AG20443 (cell line): ENCODE data around the gene ARHGAP6.
"Not testable (repeated sequence)": the region's sequence is repeated elsewhere in the genome, so short reads cannot be mapped to it uniquely, and the experiment has no call there.

Experiments used
- DNase-seq: peaks from one replicate; pipeline ENCODE4 v3.0.0; 2012; ENCODE audit warnings: low spot score, mixed read lengths

Gene ARHGAP6

GRCh38 chrX:11293113-11293512 is 372.6 kb downstream of the ARHGAP6 start, which contains the start of gene AMELX:
Gene AMELX (plus strand): TSS chrX:11293413. CDS start chrX:11294789, 1,376 bp downstream.
- no peak for DNase-seq

- DNase-seq: no peak
These were observed 375.2 kb downstream of the ARHGAP6 start for GRCh38 chrX:11290416-11291102.

DNA sequence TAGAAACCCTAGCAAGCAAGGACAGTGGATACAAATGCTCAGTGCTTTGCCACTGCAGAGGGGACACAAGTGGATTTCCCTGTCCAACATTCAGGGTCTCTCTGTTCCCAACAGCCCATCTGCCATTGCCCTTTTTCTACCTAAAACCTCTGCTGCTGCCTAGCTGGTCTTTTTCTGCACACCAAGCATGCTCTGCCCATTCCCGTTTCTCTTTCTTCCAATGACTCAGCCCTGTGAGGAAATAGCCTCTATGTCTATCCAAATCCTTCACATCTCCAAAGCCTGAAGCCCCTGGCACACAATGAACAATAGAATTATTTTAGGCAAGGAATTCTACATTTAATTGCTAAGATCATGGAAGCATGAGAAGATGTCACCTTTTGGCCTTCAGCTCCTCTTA is 378.2 kb downstream of the ARHGAP6 start:
- DNase-seq: peak; percentile 16

GRCh38 chrX:11285651-11286050 is 380.1 kb downstream of the ARHGAP6 start:
- DNase-seq: no peak

DNA sequence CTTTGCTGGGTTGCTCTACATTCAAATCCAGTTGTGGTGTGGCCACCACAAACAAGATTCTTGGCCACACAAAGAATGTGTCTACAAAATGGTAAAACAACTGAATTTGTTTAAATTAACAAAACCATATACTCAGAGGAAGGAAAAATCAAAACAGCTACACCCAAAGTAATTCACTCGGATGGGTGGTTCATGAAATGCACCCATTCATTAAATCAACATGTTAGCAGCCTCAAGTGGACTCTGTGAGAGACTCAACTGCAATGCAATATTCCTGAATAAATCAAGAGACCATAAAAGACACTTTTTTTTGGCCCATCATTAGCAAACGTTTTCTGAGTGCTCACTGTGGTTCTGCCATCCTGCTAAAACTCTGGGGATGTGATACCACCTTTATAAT is 383.7 kb downstream of the ARHGAP6 start:
- no peak for DNase-seq

- no peak for DNase-seq
These were observed 392.2 kb downstream of the ARHGAP6 start for GRCh38 chrX:11273544-11273943.

DNA sequence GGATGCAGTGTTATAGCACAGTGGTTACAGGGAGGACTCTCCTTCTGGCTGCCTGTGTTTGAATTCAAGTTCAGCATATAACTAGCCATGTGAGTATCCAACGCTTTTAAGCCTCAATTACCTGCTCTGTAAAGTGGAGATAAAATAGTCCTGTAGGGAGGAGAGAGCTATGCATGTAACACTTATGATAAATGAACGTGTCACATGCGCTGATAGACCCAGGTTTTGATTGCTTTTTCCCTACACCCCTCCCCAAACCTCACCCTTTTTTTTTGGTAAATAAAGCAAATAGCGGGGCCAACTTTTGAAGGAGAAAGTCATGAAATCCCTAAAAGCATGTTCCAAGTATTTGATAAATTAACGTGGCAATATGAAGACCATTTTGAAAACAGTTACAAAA is 392.9 kb downstream of the ARHGAP6 start:
- DNase-seq: no peak

DNA sequence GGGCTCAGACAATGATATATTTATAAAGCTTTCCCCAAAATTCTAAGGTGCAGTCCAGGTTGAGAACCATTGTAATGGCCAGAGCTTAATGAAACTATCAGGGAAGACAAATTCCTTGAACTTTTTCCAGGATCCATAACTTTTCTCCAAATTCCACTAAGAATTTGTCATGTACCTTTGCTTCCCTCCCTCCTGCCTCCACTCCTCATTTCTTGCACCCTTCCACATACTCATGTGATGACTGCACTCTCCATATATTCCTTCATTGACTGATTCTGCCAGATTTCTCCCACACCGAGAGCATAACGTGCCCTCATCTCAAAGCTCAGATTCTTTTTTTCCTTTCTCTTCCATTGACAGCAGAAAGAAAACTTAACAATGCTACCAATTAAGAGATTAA is 393.4 kb downstream of the ARHGAP6 start:
- no peak for DNase-seq

GRCh38 chrX:11269996-11270395 is 395.7 kb downstream of the ARHGAP6 start:
- no peak for DNase-seq

DNA sequence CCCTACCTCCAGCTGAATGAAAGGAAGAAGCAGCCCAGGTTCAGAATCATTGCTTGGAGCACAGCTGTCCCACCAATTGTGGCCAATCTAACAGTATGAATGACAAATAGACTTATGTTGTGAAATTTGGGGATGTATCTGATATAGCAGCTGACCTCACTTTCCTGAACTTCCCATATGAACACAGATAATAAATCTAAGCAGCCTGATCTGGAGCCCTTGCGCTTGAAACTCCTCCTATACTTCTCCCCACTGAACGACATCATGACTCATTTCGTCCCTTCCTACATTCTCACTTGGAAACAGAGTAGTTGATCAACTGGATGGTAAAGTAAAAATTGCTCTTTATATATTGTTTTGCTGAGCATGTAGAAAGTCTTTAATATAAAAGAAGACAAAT is 396.7 kb downstream of the ARHGAP6 start:
- DNase-seq: no peak

DNA sequence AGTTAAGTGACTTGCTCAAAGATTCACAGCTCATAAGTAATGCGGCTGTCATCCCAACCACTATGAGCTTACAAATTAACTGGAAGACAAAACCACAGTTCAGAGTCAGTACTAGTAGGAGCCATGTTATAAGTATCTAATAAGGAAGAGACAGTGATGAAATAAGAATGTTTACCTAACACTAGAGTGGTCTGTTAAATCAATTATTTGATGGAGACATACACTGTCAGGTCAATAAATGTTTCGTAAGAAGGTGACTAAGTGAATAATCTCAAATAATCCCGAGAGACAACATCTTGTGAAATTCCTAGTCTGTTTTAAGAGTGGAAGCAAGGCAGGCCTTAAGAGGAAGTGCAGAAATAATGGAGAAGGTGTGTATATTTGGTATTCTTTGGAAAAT is 398.3 kb downstream of the ARHGAP6 start:
- no peak for DNase-seq

DNA sequence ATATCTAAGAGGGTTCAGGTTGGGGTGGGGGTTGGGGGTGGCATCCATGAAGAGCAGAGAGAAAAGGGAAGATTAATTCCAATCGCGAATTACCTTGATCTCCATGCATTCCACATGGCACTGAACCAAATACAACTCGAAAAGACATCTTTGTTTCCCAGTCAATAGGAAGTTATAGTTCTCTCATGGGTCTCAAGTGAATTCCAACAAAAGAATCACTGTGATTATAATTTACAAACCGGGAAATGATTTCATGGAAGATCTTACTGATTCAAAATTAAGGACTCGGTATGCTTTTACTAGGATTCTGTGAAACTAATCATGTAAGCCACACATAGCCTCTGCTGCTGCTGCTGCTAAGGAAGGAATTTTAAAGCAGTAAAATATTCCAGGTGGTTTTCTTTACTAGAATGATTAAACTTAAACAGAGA is 399.1 kb downstream of the ARHGAP6 start:
- no peak for DNase-seq

- DNase-seq: no peak
These were observed 400.4 kb downstream of the ARHGAP6 start for GRCh38 chrX:11265352-11265751.

DNA sequence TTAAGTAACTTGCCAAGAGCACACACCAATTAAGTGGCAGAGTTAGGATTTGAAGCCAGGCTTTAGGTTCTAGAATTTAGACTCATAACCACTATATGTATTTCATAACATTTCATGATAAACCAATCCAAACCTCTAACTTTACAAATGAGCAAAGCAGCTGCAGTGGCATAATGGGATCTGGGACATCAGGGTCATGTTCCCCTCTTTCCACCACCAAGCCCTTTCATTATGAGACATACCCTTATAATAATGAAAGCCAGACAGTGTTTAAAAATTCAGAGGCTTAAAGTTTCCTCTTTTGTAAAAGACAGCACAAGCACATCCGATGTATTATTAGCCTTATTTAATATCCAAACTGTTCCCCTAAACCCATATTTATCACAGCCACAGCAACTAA is 400.8 kb downstream of the ARHGAP6 start:
- DNase-seq: no peak

DNA sequence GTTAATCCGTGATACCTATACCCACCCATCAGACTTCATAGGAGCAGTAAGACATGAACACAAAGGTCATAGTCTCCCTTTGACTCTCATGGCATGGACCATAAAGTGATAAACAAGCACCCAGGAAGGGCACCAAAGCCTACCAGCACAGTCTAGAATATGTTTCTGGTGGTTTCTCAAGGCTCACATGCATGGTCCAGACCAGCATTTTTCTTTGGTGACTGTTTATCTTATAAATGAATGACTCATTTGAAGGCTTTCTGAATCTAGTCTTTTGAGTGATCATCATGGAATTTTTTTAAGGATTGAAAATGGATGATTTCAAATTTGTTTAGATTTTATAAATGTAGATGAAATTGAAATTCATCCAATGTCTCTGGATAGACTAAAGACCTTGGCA is 404.5 kb downstream of the ARHGAP6 start:
- peak; percentile 38 for DNase-seq

- DNase-seq: no peak
These were observed 406.3 kb downstream of the ARHGAP6 start for GRCh38 chrX:11259437-11259836.

DNA sequence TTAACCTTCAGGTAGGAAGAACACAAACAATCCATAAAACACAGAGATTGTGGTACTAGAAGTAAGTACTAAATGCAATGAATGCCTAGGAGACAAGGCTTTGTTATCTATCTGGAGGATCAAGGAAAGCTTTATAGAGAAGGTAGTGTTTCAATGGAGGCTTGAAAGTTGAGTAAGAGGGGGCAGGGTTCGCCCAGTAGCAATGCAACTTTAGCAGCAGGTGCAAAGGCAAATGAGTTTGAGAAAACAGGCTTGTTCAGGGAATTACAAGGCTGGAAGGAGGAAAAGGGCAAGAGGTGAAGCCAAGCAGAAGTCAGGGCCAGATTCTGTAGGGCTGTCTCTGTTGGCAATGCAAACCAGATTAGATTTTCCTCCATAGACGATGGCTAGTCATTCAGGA is 408.0 kb downstream of the ARHGAP6 start:
- DNase-seq: no peak

DNA sequence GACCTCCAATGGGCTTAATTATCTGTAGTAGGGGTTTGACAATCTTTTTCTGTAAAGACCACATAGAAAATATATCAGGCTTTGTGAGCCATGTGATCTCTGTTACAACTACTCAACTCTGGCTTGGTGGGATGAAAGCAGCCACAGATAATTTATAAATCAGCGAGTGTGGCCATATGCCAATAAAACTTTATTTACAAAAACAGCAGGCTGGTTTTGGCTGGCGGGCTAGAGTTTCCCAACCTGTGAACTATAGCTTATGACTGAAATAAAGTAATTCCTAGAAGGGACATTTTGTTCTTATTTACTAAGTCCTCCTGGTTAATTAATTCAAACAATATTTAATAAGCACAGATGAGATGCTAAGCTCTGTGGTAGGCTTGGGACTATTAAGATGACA is 408.4 kb downstream of the ARHGAP6 start:
- no peak for DNase-seq

DNA sequence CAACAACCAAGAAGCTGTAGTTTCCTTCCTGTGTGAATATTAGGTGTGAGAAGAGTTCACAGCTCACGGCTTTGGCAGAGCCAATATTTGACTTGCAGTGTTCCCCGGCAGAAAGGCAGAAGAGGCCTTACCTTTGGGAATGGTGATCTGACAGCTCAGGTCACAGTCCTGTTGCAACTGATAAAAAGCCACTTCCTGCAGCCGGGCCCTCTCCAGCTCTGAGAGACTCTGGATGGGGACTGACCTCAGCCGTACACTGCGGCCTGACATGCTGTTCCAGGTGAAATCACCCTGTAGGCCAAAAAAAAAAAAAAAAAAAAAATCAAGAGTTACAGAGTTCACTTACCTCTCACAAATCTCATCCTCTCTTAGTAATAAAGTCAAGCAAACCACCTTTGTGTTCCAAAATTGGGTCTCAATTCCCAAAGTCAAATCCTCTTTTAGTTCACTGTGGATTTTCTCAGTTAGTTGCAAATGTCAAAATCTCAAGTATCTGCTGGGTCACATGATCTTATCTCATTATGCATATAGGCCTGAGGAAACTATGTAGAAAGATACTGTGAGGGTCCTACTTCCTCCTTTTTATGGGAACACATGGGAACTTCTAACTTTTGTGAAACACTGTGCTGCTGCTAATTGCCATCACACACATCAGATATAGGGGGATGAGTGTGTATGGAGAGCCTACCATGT is 411.2 kb downstream of the ARHGAP6 start:
- no peak for DNase-seq

GRCh38 chrX:11244636-11245035 is 421.1 kb downstream of the ARHGAP6 start:
- no peak for DNase-seq

GRCh38 chrX:11242704-11243103 is 423.0 kb downstream of the ARHGAP6 start:
- DNase-seq: no peak

DNA sequence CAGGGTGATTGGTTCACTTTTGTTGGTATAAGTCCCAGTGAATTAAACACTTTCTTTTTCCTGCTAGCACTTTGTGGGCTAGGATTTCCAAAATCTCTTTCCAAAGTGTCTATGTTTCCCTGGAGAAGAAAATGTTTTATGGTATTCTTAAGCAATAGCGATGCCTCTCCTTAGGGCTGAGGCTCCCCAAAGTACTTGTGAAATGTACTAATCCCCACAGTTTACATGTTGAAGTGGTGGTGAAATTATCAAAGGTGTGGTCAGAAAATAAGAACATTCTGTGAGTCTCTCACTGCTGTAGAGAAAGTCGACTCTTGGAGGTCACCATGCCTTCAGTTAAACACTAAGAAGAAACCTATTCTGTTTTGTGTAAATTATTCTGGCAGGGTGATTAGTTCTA is 424.0 kb downstream of the ARHGAP6 start:
- DNase-seq: no peak

GRCh38 chrX:11239230-11239629 is 426.5 kb downstream of the ARHGAP6 start:
- DNase-seq: peak; percentile 26

DNA sequence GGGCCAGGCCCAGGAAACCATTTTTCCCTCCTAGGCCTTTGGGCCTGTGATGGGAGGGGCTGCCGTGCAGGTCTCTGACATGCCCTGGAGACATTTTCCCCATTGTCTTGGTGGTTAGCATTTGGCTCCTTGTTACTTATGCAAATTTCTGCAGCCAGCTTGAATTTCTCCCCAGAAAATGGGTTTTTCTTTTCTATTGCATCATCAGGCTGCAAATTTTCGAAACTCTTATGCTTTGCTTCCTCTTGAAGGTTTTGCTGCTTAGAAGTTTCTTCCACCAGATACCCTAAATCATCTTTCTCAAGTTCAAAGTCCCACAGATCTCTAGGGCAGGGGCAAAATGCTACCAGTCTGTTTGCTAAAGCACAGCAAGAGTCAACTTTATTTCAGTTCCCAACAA is 430.3 kb downstream of the ARHGAP6 start:
- DNase-seq: not testable (repeated sequence)
